Stimulated activated CD4-positive, alpha-beta T cell treated with anti-CD3 and anti-CD28 coated beads, Interleukin-15, amount 100 ng/mL, for 24 hours (primary cell): Measurements from ENCODE around the gene PRMT9.

ENCODE experiments used
- DNase-seq: peaks from one replicate; pipeline ENCODE4 v3.0.0-alpha.2; 2020

The PRMT9 gene

DNA sequence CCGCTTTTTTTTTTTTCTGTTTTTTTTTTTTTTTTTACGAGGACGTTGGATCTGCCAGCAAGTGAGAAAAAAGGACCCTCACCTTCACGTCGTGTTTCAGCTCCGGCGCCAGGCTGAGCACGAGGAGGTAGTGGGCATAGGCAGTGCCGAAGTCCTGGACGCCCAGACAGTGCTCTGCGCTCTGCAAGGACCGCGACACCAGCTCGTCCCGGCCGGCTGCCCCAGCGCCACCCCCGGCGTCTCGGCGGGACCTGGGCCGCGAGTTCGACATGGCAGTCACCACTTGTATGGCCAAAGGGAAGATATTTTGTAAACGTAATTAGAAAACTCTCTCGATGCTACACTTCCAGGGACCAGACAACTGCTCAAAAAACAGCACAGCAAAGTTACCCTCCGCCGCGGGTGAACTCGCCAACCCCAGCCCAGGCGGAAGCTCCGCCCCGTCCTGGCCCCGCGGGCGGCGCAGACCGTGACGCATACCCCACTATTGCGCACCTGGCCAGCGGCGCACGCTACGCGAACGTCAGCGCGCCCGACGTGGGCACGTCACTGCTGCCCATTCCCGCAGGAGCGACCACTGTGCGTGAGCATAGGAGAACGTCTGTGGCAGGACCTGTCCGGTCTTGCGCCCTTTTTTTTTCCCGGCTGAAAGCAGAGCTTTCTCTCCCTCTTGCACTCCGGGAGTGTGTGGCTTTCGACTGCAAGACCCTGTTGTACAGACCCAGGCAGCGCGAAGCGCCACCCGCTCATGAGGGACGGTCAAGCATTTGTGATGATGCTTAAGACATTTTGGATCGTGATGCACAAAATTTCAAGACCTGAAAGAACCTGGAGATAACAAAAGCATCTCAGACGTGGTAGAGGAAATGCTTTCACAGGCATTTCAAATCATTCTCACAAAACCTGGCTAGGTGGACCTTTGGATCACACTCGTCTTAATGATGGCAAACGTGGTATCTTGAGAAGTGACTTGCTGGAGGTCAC lies at the start of gene PRMT9:
Gene PRMT9 (minus strand): TSS at position 447 of the 984 bp plus-strand sequence. CDS start 176 bp downstream, at position 271.
- DNase-seq = peak; percentile 94

DNA sequence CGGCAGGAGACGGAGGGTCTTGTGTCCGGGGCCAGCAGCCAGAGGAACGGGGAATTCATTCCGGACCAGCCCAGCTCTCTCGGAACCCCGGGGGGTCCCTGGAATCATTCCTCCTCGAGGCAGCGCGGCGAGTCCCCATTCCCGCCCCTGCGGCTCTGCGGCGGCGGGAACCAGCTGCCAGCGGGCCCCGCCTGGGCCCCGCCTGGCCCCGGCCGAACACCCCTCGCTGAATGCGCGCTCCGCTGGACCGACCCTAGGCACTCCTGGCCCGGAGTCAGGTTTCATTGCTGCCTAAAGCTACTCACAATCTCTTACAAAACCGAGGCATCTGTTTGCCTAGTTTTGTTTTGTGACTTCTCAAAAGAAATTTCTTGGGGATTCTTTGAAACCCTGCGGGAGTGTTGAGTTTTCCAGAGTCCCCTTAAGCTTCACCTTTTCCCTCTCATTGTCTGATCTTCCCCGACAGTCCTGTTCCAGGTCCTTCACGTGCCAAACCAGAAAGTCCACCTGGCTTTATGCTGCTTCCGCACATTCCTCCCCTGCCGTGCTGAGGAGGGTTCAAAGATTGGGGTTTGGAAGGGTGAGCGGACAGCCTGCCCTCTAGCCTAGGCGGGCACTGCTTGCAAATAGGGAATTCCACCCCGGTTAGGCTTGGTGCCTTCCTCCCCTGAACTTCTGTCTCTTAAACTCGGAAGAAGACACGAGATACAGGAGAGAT lies 48.7 kb upstream of the PRMT9 start:
- peak; percentile 43 for DNase-seq

DNA sequence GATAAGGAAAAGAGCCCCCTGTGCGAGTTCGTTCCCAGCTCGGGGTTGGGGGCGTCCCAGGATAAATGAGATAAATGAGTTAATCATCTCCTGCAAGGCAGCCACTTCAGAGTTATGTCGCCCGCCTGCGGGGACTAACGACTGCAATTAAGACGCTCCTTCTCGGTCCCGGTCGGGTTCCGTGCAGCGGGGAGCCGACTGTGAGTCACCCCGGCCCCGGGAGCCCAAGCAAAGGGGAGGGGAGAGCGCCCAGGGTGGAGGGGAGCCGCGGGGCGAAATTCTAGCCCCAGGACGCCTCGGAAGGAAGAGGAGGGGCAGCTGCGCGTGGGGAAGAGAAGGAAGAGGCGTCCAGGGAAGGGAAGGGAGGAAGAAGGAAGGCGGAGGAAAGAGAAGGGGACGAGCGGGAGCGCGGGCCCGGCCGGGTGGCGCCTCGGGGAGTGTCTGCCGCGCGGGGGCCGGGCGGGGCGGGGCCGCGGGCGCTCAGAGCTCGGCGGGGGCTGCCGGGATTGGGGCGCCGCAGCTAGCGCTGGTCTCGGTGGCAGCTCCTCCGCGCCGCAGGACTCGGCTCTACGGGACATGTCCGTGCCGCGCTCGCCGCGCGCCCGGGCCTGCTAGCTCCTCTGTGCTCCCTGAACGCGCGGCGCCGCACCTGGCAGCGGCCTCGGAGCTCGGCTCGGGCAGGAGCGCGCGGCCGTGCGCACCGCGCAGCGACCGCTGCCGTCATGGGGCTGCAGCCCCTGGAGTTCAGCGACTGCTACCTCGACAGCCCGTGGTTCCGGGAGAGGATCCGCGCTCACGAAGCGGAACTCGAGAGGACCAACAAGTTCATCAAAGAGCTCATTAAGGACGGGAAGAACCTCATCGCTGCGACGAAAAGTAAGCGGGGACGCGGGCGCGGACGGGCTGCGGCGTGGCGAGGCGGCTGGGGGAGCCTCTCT lies 47.9 kb upstream of the PRMT9 start, which contains the start of gene ARHGAP10:
Gene ARHGAP10 (plus strand): TSS at position 509 of the 938 bp plus-strand sequence. CDS start 214 bp downstream, at position 723.
- peak; percentile 80 for DNase-seq

GRCh38 chr4:147730333-147730732 lies 46.4 kb upstream of the PRMT9 start:
- DNase-seq = no peak

DNA sequence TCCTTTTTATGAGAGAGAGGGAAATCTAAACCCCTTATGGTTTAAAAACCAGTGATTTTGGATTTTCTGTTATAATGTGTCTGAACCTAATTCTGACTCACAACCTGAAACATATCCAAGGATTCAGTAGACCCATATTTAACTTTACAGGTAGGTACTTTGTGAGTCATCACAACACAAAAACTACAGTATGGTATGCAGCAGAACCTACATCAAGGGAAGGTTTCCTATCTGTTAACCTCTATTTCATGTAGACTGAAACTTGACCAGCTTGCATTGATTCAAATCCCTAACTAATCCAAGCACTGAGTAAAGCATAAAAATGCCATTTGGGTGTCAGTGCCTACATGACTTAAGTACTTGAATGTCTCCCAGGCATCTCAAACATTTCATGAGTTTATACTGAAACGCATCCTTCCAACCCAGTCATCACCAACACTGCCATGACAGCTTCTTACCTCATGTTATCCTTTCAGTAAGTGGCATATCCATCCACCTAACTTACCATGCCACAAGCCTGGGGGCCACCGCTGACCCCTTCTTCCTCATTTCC lies 43.6 kb upstream of the PRMT9 start:
- no peak for DNase-seq

GRCh38 chr4:147725673-147726072 lies 41.7 kb upstream of the PRMT9 start:
- no peak for DNase-seq

DNA sequence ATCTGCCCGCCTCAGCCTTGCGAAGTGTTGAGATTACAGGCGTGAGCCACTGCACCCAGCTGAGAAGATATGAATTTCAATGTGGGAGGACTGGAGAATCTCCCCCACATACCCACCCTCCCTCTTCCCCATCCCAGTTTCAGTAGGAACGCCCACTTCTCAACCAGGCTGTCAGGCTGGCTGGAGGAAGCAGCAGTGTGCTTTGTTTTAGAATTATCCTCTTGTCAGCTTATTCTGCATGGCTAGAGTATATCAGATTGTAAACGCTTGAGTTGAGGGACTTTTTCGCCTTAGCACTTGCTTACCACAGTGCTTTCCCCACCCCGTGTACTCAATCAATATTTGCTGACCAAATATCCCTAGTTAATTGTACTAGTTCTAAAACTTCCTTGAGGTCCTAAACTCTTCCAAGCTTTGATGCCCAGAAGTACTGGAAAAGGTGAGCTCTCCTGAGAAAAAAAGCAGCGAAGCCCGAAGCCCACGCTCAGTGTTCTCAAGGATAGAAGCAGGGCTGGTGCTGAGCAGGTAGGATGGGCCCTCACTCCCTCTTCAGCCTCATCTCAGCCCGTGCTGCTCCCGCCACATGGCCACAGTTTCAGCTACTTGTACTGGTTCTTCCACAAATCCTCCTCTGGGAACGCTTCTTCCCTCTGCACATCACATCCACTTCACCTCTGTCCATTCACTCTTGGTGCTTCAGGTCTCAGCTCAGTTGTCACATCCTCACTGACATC lies 40.7 kb upstream of the PRMT9 start:
- DNase-seq = no peak

DNA sequence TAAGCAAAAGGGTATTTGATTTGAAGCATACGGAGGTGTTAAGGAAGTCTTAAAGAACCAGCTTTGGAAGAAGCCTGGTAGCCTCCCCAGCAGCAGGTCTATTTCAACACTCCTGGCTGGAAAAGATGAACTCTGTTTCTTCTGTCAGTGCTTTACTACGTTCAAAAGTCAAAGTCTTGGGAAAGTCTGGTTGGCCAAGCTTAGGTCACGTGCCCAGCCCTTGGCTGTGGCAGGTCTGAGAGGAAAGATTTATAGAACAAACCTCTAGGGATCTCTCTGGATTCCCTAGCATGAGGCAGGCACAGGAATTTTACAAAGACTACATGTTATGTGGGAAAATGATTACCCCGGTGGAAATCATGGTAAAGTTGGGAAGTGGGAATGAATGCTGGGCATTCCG lies 39.4 kb upstream of the PRMT9 start:
- no peak for DNase-seq

- no peak for DNase-seq
These were observed 33.9 kb upstream of the PRMT9 start for GRCh38 chr4:147717878-147718277.

GRCh38 chr4:147714575-147715401 lies 30.8 kb upstream of the PRMT9 start:
- DNase-seq = no peak

DNA sequence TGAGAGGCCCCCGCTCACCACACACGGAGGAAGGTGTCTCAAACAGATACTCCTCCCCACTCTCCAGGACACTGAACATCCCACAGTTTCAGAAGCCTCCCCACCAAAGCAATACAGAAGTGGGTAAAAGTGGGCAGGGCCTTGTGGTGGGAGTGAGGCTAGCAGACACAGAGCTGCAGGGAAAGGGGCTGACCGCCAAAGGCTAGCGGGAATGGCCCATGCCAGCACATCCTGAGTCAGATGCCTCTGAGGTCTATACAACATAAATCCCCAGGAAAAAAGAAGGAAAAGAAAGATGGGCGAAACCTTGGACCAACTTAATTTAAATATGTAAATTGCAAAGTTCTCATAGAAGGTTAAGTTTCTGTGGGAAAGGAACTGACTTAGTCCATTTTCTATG lies 26.0 kb upstream of the PRMT9 start:
- DNase-seq = no peak

DNA sequence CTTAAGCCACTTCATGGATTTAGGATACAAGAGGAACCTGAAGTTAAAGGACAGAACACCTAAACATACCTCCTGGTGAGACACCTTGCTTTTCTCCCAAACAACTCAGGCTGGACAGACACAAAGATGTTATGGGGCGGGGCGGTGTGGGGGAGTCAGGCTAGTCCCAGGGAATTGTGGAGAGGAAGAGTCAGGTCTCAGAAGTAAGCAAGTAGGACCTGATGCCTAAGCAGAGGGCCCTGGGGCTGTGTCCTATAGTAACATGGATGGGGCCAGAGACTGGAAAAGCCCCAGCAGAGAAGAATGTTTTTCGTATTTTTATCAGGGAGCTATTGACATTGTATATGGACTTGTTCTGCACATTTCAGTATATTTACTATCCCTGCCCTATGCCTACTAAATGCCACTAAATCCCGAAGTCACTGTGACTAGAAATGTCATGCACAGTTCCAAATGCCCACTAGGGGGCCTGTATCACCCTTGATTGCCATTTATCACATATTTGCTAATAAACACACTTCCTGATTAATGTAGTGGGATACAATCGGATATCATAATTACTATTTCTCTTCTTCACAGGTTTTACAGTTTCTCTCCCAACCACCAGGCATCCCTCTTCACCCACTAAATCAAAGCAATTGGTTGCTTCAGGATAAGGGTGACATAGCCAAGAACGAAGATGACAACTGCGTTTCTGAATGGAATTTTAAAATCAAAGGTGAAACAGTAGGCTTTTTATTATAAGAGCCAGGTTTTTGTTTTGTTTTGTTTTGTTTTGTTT lies 24.1 kb upstream of the PRMT9 start:
- peak; percentile 57 for DNase-seq

DNA sequence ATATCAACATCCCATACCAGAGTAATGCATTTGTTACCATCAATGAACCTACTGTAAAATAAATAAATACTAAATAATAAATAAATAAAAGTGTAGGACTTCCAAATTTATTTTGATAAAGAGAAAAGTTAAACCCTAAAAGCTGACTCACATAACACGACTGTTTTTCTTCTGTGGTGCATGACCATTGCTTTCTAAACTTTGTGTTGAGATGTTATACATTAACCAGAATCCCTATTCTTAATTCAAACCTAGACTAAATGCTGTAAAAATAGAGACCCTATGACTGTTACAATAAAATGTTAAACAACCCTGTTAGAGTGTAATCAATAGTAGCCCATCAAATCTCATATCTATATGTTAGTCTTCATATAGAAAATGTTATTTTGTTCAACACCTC lies 20.9 kb upstream of the PRMT9 start:
- no peak for DNase-seq

DNA sequence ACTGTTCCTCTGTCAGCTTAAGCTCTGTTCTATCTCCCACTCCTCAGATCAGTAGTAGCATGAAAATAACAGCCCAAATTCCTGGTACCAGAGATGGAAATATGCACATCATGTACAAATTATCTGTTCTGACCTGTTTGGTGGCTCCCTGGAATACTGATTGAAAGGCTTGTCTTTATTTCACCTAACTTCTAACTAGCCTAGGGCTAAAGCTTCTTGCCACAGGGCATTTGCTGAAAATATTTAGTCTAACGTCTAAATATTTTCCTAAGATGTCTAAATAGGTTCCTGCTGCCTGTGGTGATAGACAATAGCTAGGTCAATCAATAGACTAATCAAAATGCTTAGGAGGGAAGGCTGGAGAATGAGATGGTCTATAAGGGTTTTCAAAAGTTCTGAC lies 12.9 kb upstream of the PRMT9 start:
- no peak for DNase-seq

DNA sequence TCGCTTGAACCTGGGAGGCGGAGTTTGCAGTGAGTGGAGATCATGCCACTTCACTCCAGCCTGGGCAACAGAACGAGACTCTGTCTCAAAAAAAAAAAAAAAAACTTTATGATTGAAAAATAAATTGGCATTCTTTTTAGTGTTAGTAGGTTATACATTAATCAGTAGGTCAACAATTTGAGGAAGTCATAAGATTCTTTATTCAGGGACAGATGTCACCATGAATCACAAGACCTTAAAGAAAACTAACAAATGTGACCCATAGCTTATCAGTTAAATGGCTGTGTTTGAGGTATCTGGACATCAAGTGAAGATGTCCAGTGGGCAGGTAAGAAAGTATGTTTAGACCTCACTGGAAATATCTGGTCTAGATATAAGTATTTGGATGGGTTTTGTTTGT lies 9.3 kb upstream of the PRMT9 start:
- DNase-seq = no peak

DNA sequence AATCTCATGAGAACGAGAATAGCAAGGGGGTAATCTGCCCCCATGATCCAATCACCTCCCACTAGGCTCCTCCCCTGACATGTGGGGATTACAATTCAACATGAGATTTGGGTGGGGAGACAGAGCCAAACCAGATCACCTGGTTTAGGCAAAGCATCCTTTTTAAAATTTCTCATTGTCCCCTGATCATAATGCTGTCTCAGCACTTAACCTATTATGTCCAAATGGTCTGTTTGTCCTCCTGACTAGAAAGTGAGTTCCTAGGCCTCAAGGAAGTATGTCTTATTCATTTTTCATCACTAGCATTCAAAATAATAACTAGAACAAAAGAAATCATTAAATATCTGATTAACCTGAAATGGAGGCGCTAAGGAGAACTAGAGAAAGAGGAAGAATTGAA lies 7.9 kb upstream of the PRMT9 start:
- DNase-seq = no peak

DNA sequence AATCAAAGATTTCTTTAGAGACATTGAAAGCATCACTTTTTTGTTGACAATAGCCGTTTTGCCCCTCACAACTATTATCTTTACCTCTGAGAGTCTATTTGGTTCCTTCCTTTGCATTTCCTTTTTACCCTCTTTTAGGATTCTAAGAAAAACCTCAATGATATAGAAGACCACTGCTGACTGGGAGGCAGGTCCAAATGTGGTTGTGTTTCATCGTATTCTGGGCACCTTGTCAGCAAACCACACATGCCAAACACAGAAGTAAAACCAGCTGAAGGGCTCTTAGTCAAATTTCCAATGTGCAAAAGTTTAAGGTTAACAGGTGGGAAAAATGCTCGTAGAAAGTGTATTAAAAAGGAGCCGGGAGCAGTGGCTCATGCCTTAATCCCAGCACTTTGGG lies 5.1 kb upstream of the PRMT9 start:
- DNase-seq = no peak

DNA sequence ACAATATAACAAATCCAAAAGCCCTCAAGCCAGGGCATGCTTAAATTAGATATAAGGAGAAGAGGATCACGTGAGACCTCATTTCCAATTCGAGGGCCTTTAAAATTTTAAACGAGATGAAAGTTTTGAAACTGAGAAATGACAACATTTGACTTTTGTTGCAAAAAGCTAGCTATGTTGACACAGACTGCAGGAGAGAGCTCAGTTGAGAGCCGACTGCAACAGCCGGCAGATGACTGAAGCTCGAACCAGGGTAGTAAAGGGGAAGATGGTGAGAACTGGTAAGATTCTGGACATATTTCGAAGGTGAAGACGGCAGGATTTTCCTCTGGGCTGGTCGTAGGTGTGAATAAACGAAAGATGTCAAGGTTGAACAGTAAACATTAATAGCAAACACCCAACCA lies 773 bp downstream of the PRMT9 start:
- peak; percentile 18 for DNase-seq

GRCh38 chr4:147682755-147683154 lies 1.2 kb downstream of the PRMT9 start:
- DNase-seq = no peak
